ENCODE data around the gene CLEC20A.

GRCh38 chr1:178492341-178492740 lies 4.4 kb downstream of the CLEC20A start:
- no peak for TF ChIP-seq CTCF (IDR thresholded peaks at IDR 0.05)
- TF ChIP-seq POLR2A (IDR thresholded peaks at IDR 0.05) = no peak
- TF ChIP-seq POLR2AphosphoS5 (IDR thresholded peaks at IDR 0.05; ENCODE audit: insufficient read depth in 1 of 2, low read depth in 1 of 2) = no peak
